CD1c-positive myeloid dendritic cell (primary cell): ENCODE measurements around the gene YWHAB.

ENCODE experiments used
- DNase-seq: peaks from one replicate; pipeline ENCODE4 v3.0.0-alpha.2; 2016; ENCODE audit errors: extremely low spot score

Gene YWHAB

GRCh38 chr20:44950368-44950767 is 64.9 kb downstream of the YWHAB start:
- no peak for DNase-seq

- DNase-seq = no peak
These were observed 67.2 kb downstream of the YWHAB start for GRCh38 chr20:44952731-44953130.

GRCh38 chr20:44954211-44954610 is 68.7 kb downstream of the YWHAB start:
- no peak for DNase-seq

DNA sequence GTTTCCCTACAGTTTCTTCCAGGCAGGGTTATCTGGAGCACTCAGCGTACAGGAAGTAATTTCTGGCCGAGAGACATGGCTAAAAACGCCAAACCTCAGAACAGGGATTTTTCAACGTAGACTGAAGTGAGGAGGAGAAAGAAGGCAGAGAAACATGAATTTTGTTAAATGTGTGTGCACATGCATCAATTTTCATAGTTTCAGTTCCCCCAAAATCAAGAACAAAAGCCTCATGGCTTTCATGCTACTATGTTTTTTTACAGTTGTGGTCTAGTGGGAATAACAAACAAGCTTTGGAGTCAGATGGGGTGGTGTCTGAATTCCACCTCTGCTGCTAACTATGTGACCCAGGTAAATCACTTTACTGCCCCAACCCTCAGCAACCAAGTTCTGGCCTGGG is 69.8 kb downstream of the YWHAB start:
- no peak for DNase-seq

DNA sequence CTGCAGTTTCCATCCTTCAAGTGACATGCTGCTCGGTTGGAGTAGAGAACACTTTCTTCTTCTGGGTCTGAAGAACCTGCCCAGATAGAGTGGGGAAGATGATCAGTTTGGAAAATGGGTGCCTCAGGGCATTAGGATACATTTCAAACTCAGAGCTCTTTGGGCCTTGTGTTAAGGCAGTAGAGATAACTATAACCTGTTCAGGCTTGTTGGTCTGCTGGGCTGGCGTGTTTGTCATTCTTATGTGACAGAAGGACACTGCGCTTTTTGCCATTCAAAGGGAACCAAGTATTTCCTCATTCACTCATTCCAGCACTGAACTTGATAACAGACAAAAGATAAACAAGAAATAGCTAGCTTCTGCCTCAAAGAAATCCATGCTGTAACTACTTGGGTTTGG is 70.9 kb downstream of the YWHAB start:
- no peak for DNase-seq
